GM19240 (cell line): Measurements from ENCODE around the gene OLFM3.

Experiments used
- DNase-seq: peaks from one replicate; pipeline ENCODE4 v3.0.0; 2011; ENCODE audit warnings: low spot score; ENCODE audit not compliant: insufficient read length

The OLFM3 gene

GRCh38 chr1:101945884-101946283 lies 50.8 kb downstream of the OLFM3 start:
- no peak for DNase-seq

DNA sequence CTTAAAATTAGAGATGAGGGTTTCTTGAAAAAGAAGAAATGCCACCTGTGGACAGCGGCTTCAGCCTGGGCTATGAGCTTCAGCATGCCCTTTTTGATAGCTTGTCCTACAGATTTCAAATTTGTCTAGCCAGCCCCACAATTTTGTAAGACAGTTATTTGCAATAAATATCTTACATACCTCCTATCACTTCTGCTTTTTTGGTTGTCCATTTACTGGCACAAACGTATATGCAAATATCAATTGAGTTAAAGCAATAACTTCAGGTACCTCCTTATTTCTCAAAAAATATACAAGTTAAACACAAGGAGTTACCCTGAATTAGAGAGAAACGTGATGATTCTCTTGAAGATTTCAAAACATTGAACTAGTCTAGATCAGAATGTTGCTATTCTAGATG lies 53.5 kb downstream of the OLFM3 start:
- no peak for DNase-seq

DNA sequence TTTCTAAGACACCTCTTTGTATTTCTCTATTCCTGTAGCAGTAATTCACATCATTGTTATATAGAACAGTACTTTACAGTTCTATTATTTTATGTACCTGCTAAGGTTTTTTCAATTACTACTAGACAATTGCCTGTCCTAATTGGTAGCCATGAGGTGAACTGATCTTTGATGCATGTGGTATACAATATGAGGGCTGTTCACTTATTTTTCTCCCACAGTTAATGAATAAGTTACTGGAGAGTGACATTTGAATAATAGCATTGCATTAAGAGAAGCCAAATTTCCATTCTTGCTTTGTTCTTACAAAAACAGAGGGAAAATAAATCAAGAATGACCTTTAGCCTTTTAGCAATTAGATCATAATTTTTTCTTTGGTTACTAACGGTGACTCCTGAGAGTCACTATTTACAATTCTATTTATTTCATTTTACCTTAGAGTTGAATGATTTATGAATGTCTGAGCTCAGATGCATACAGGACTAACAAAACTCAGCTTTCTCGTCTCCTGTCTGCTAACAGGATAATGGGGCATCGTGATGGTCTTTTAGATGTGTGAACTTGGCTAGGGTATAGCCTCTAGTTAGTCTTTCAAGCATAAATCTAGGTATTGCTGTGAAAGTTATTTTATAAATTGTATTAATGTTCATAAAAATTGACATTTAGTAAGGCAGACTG lies 54.1 kb downstream of the OLFM3 start:
- no peak for DNase-seq

- DNase-seq, result no peak
Observed at GRCh38 chr1:101938681-101939080, 58.0 kb downstream of the OLFM3 start.

DNA sequence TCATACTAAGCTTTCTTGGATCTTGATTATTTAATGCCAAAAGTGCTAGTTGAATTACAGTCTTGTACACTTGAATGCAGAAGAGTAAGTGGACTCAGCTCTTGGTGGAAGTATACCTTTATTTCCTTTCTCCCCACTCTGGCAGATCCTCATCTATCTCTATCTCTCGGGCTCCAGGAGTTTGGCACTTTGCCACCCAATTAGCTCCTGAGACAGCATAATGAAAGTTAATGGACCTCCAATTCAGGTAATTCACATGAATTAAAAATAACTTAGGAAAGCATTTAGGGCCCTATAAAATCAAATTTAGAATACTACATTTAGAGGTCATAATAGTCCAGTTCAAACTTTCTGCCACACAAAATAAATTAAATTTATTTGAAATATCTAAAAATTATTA lies 67.4 kb downstream of the OLFM3 start:
- DNase-seq, result no peak

GRCh38 chr1:101928829-101929228 lies 67.9 kb downstream of the OLFM3 start:
- DNase-seq, result no peak

DNA sequence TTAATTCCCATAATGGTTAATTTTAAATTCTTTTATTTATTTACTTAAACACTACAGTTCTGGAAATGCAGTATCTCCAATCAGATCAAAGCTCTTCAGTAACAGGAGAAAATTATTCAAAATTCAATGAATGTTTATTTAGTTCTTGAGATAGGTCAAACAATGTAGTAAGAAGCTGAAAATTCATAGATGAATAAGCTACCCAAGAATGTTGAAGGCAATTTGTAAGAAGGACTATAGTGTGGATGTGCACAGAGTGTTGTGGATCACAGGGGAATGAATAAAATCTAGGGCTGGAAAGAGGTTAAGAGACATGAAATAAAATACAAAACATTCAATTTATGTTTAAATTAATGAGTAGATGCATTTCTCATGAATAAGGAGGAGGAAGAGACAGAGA lies 72.0 kb downstream of the OLFM3 start:
- no peak for DNase-seq

DNA sequence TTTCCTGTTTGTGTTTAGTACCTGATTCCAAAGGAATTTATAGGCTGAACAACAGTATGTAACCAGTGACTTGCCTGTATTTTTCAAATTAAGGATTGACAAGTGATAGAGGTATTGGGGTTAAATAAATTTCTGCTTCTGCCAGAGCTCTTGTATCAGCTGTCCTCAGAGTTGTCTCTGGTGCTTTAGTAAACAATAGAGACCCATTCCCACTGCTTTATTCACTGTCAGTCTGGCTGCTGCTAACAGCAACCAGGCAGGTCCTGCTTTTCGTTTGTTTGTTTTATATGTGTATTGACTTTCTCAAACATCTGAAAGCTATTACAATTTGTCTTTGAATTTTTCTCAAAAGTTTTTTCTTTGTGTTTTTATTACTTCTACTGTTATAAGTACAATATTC lies 76.1 kb downstream of the OLFM3 start:
- no peak for DNase-seq

DNA sequence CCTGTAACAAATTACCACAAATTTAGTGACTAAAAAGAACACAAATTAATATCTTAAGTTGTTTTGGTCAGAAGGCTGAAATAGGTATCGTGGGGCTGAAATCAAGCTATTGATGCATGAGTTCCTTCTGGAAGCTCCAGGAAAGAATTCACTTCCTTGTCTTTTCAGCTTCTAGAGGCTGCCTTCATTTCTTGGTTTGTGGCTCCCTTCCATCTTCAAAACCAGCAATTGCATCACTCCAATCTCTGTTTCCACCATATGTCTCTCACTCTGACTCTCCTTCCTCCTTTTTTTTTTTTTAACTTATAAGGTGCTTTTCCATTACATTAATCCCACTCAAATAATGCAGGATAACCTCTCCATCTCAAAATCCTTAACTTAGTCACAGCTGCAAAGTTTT lies 78.4 kb downstream of the OLFM3 start:
- no peak for DNase-seq

- no peak for DNase-seq
Observed at GRCh38 chr1:101915597-101915996, 81.1 kb downstream of the OLFM3 start.

- DNase-seq, result no peak
Observed at GRCh38 chr1:101914473-101915242, 82.1 kb downstream of the OLFM3 start.

DNA sequence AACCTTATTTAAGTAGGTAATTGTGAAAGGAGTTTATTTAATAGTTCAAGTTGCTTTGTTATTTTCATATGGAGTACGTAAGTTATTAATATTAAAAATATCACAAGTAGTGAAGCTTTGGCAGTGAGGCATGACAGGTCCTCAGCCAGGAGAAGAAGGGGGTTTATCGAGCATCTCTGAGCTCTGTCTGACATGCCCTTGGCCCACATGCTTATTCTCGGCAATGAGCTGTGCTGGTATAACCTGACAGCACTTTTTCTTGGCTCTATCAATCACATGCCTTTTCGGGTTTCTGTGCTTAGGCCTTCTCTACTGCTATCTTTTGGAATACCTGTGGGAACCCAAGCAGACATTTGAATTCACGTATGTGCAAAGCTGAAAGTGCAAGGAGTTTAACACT lies 84.8 kb downstream of the OLFM3 start:
- no peak for DNase-seq

DNA sequence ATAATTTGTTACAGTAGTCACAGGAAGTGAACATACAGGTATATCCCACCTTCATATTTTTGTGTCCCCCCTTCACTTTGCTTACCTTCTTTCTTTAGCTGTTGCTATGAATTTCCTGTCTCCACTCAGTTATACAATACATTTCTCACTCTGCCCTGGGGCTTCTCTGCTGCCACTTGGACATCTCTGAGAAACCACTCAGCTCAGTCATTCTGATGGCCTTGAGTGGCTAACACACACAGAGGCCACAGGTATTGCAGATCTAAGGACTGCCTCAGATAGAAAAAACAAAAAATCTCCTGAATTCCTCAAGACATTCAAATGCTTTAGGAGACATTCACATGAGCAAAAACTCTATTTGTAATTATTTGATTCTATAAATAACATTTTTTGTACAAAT lies 87.7 kb downstream of the OLFM3 start:
- no peak for DNase-seq

DNA sequence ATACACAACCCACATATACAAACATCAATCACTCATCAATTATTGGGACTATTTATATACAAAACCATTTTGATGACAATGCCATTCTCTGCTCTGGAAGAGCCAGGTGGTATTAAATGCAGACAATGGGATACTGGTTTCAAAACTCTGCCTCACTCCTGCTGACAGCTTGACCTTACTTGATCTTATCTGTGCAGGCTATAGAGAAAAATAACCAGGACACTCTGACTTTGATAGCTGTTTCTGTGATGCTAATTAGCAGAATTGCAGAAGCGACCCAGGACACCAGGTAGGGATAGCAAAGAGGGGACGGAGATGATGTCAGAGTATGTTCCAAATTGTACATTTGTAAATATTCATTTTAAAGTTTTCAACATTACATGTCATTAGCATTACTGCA lies 89.5 kb downstream of the OLFM3 start:
- no peak for DNase-seq

DNA sequence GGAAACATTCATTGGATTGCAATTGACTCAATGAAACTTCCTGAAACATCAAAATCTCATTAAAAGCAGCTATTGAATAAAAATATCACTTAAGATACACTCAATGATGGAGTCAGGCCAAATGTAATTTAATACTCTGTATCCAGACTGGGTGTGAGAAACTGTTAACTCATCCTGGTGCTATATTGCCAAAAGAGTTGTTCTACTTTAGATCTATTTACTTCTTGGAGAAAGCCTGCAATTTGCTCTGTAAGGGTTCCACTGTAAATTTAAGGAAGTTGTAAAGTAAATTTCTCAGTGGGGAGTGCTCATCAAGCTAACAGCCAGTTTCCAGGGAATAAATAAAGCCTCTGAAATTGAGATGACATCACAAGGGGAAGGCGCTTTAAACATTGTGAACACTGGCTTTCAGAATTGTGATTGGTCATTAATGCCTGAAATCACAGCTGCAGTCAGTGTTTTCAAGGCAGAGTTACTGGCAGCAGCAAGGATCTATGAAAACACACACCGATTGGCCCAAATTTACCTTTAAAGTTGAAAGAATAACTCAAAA lies 91.4 kb downstream of the OLFM3 start:
- DNase-seq, result no peak

DNA sequence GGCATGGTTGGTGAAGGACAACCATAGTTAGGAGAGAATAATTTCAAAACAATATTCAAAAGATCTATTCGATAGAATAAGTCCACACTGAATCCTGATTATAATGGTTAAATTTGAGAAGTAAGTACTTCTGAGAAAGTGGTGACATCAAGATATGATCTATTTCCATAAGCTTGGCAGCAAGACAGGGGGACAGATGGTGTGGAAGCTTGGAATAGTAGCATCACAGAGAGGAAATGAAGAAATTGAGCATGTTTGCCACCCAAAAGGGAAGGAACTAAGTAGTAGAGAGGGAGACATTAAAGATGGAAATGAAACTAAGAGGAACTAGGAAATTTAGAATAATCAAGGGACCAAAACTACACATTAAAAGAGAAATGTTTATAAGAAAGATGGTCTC lies 94.5 kb downstream of the OLFM3 start:
- DNase-seq, result no peak

GRCh38 chr1:101898137-101898536 lies 98.6 kb downstream of the OLFM3 start:
- DNase-seq, result no peak

- DNase-seq, result no peak
Observed at GRCh38 chr1:101884621-101885020, 112.1 kb downstream of the OLFM3 start.

- DNase-seq, result no peak
Observed at GRCh38 chr1:101875891-101876290, 120.8 kb downstream of the OLFM3 start.

DNA sequence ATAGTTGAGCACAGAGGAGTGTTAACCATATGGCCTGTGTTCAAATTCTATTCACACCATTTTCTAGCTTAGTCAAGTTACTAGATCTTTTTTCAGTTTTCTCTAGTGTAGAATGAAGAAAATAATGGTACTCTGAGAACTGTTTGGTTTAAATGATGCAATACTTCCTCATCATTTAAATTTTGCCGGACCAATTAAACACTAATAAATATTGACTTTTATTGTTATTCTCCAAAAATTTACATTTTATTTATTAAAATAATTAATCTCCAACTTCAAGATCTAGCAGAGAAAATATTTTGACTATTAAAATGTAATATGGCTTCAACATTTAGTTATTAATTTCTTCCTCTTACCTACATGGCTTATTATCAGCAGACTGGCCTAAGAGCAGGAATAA lies 123.1 kb downstream of the OLFM3 start:
- DNase-seq, result no peak

DNA sequence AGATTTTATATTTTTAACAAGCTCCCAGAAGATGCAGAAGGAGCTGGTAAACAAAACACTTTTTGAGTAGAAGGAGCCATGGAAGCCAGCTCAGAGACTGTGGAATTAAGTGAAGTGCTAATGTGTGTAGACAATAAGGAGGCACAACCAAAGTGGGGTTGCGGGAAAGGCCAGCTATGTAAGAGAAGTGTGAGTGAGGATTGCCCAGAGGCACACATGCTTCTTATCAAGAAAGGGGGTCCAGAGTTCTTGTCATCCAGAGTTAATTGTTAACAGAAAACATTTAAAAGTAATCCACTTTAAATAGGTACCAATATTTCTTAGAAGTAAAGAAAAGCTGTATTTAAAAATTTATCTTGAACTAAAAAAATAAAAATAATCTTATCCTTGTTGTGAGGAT lies 136.8 kb downstream of the OLFM3 start:
- DNase-seq, result no peak

DNA sequence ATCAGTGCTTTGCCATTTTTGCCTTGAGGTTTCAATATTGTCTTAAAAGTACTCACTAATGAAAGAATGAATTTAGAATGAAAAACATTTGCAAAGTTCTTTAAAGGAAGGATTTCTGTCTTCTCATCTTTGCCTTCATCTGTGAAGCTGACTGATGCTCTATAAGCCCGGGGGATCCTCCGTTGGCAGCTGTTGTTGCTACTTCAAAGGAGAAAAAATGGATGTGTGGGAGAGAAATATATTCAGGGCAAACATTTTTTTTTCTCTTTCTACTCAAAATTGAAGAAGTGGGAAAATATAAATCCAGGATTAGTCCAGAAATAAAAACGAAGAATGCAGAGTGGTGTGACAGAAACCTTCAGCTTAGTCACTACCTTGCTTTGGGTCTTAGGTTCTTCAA lies 142.5 kb downstream of the OLFM3 start:
- DNase-seq, result no peak

GRCh38 chr1:101852936-101853335 lies 143.8 kb downstream of the OLFM3 start:
- DNase-seq, result no peak
